Keratinocyte (primary cell): ENCODE measurements around the gene SYT8. TPM values are rescaled to one million over a fixed set of nuclear protein-coding genes. Genes with fewer than 3 reads are reported as not detected.

ENCODE experiments used
- DNase-seq: peaks from one replicate; pipeline ENCODE4 v3.0.0-alpha.2; 2011; ENCODE audit warnings: low read depth, missing footprints, low spot score
- FAIRE-seq: peaks from 2 replicates; lab custom pipeline; 2011; peaks lifted over from hg19 to GRCh38; lab: Jason Lieb, UNC
- H2AFZ ChIP-seq: 2 replicates; pipeline ENCODE4 v1.6.0; 2012; ENCODE audit warnings: low read length, control low read depth, inconsistent platforms; ENCODE audit not compliant: control insufficient read depth
- H3K27ac ChIP-seq: 2 replicates; pipeline ENCODE4 v1.5.1; 2011; ENCODE audit warnings: low read length; ENCODE audit not compliant: control insufficient read depth, insufficient read depth
- H3K27me3 ChIP-seq: 3 replicates; pipeline ENCODE4 v1.6.0; 2011; ENCODE audit warnings: low read length; ENCODE audit not compliant: control insufficient read depth, insufficient read depth; ENCODE audit errors: extremely low read depth
- H3K36me3 ChIP-seq, 2 experiments: 2 replicates in 1 of 2; 3 replicates in 1 of 2; pipeline ENCODE4 v1.5.1; 2011; ENCODE audit warnings: low read length in 2 of 2, mild to moderate bottlenecking in 1 of 2; ENCODE audit not compliant: control insufficient read depth in 2 of 2, insufficient read depth in 2 of 2; ENCODE audit errors: extremely low read depth in 1 of 2
- H3K4me1 ChIP-seq: 3 replicates; pipeline ENCODE4 v1.5.1; 2011; ENCODE audit warnings: low read length; ENCODE audit not compliant: control insufficient read depth, insufficient read depth; ENCODE audit errors: extremely low read depth
- H3K4me2 ChIP-seq: 3 replicates; pipeline ENCODE4 v1.6.0; 2011; ENCODE audit warnings: low read depth, low read length; ENCODE audit not compliant: control insufficient read depth, insufficient read depth; ENCODE audit errors: extremely low read depth
- H3K4me3 ChIP-seq, 3 experiments: fragments of 200-600 bp in 1 of 3; sonication (generic) in 1 of 3; 2 replicates in 2 of 3; 3 replicates in 1 of 3; pipeline ENCODE4 v1.5.1; 2011 to 2016; ENCODE audit warnings: low read length in 3 of 3, mild to moderate bottlenecking in 3 of 3, control low read depth in 2 of 3, inconsistent platforms in 1 of 3, low read depth in 1 of 3, mixed read lengths in 1 of 3, mixed run types in 1 of 3, moderate library complexity in 1 of 3; ENCODE audit not compliant: control insufficient read depth in 2 of 3, insufficient read depth in 2 of 3; ENCODE audit errors: extremely low read depth in 1 of 3
- H3K79me2 ChIP-seq: 2 replicates; pipeline ENCODE4 v1.6.0; 2012; ENCODE audit warnings: low read length; ENCODE audit not compliant: control insufficient read depth, insufficient read depth
- H3K9ac ChIP-seq: 3 replicates; pipeline ENCODE4 v1.6.0; 2011; ENCODE audit warnings: low read length; ENCODE audit not compliant: control insufficient read depth, insufficient read depth; ENCODE audit errors: extremely low read depth
- H3K9me1 ChIP-seq: 3 replicates; pipeline ENCODE4 v1.6.0; 2011; ENCODE audit warnings: low read length; ENCODE audit not compliant: control insufficient read depth, insufficient read depth; ENCODE audit errors: extremely low read depth
- H3K9me3 ChIP-seq: 2 replicates; pipeline ENCODE4 v1.5.1; 2012; ENCODE audit warnings: low read depth, low read length; ENCODE audit not compliant: control insufficient read depth
- H4K20me1 ChIP-seq: 3 replicates; pipeline ENCODE4 v1.6.0; 2011; ENCODE audit warnings: low read length; ENCODE audit not compliant: control insufficient read depth, insufficient read depth; ENCODE audit errors: extremely low read depth
- EZH2 ChIP-seq: IDR thresholded peaks from one replicate; pipeline ENCODE4 v1.6.1; 2012; ENCODE audit warnings: inconsistent platforms, mild to moderate bottlenecking, low read length, moderate library complexity
- dilution Hi-C: fragments of 300-500 bp; cut with MboI; formaldehyde crosslinking; loops from one replicate; pipeline ENCODE4 v1.7.0; 2020; ENCODE audit warnings: low sequenced_read_pairs; ENCODE audit not compliant: extremely low pct_ligation_motif_present
- polyA plus RNA-seq, 5 experiments: library from polyadenylated mRNA; depleted of rRNA in 3 of 5; stranded (reverse) in 3 of 5; stranded (forward) in 1 of 5; unstranded in 1 of 5; fragments of >200 nt; gene quantifications; 1 replicate in 1 of 5; 2 replicates in 3 of 5; 3 replicates in 1 of 5; pipeline versions ENCODE4 v1.2.1 to v1.2.3, GENCODE V29; 2011 to 2012; ENCODE audit warnings: missing spikeins in 2 of 5, low read depth in 1 of 5, low replicate concordance in 1 of 5
- TF ChIP-seq, protein P1 (sequence below), 3 experiments: IDR thresholded peaks in 1 of 3; conservative IDR thresholded peaks in 1 of 3; optimal IDR thresholded peaks in 1 of 3; 2 replicates in 2 of 3; 3 replicates in 1 of 3; pipeline versions ENCODE3 to v1.5.1; 2011; ENCODE audit warnings: low read length in 3 of 3, mild to moderate bottlenecking in 3 of 3, moderate library complexity in 2 of 3, control low read depth in 1 of 3, inconsistent platforms in 1 of 3; ENCODE audit not compliant: insufficient read depth in 2 of 3; ENCODE audit errors: extremely low read depth in 1 of 3

Gene SYT8
- polyA plus RNA-seq, 1 donor (not counting 4 experiments of a cell fraction or from before 2014, with no cell fraction given) = 19.3 TPM

DNA sequence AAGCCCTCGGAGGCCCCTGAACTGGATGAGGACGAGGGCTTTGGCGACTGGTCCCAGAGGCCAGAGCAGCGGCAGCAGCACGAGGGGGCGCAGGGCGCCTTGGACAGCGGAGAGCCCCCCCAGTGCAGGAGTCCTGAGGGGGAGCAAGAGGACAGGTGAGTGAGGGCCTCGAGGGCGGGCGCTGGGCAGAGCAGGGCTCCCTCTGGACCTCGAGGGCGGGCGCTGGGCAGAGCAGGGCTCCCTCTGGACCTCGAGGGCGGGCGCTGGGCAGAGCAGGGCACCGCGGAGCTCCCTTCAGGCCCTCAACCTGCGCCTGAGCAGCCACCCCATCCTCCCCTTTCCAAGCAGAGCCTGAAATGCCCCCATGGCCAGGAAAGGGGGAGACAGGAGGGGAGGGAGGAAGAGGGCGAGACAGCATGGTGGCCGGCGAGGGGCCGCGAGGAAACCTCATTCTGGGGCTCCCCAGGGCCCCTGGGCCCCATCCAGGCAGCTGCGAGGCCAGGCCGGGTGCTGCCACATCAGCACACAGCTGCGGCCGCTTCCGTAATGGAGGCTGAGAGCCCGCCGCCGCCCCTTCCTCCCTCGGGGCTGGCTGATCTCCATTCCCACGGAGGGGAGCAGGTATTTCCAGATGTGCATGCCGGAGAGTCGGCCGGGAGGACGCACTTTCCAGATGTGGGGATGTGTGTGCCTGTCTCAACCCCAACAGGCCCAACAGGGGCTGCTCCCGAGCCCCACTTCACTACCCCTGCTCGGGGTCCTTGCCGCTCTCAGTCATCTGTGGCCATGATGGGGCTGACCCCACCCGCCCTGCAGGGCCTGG is 46.9 kb downstream of the SYT8 start:
- no peak for DNase-seq
- Histone ChIP-seq H3K4me2 (no peak overlapping the region), H4K20me1 (no peaks in the 10 kb centered on the region), H3K4me1 (peaks cover 12% of the 10 kb centered on the region), H3K9me3 (no peaks in the 10 kb centered on the region), H3K27me3 (peaks cover 6% of the 10 kb centered on the region), H3K27ac (no peak overlapping the region), H3K9me1 (no peaks in the 10 kb centered on the region), H3K4me3 (no peak overlapping the region), H3K36me3 (no peaks in the 10 kb centered on the region), H3K79me2 (no peaks in the 10 kb centered on the region), H3K9ac (no peak overlapping the region), H2AFZ (no peak overlapping the region)
- FAIRE-seq = no peak
- dilution Hi-C loops = no loop called here
- TF ChIP-seq, protein P1, sequence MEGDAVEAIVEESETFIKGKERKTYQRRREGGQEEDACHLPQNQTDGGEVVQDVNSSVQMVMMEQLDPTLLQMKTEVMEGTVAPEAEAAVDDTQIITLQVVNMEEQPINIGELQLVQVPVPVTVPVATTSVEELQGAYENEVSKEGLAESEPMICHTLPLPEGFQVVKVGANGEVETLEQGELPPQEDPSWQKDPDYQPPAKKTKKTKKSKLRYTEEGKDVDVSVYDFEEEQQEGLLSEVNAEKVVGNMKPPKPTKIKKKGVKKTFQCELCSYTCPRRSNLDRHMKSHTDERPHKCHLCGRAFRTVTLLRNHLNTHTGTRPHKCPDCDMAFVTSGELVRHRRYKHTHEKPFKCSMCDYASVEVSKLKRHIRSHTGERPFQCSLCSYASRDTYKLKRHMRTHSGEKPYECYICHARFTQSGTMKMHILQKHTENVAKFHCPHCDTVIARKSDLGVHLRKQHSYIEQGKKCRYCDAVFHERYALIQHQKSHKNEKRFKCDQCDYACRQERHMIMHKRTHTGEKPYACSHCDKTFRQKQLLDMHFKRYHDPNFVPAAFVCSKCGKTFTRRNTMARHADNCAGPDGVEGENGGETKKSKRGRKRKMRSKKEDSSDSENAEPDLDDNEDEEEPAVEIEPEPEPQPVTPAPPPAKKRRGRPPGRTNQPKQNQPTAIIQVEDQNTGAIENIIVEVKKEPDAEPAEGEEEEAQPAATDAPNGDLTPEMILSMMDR (optimal IDR thresholded peaks at IDR 0.05 in 1 of 3, IDR thresholded peaks at IDR 0.05 in 1 of 3, conservative IDR thresholded peaks at IDR 0.05 in 1 of 3; ENCODE audit: extremely low read depth in 1 of 3, insufficient read depth in 2 of 3, low read length in 3 of 3) = no peak
- TF ChIP-seq EZH2 = no peak

GRCh38 chr11:1882265-1883238 is 47.8 kb downstream of the SYT8 start:
- Histone ChIP-seq H4K20me1 (no peaks in the 10 kb centered on the region), H3K79me2 (no peaks in the 10 kb centered on the region), H3K4me3 (no peak overlapping the region), H3K4me1 (peaks cover 7% of the 10 kb centered on the region), H3K4me2 (no peak overlapping the region), H3K9me3 (no peaks in the 10 kb centered on the region), H3K9me1 (no peaks in the 10 kb centered on the region), H2AFZ (no peak overlapping the region), H3K27me3 (peaks cover 6% of the 10 kb centered on the region), H3K36me3 (no peaks in the 10 kb centered on the region), H3K27ac (no peak overlapping the region), H3K9ac (no peak overlapping the region)
- TF ChIP-seq, protein P1 (optimal IDR thresholded peaks at IDR 0.05 in 1 of 3, IDR thresholded peaks at IDR 0.05 in 1 of 3, conservative IDR thresholded peaks at IDR 0.05 in 1 of 3; ENCODE audit: extremely low read depth in 1 of 3, insufficient read depth in 2 of 3, low read length in 3 of 3) = peak; percentile 71 to 98 (median 95)
- no peak for TF ChIP-seq EZH2
- FAIRE-seq = no peak
- dilution Hi-C loops = no loop called here
- DNase-seq = no peak
